ENCODE measurements around the gene BCL7C.

DNA sequence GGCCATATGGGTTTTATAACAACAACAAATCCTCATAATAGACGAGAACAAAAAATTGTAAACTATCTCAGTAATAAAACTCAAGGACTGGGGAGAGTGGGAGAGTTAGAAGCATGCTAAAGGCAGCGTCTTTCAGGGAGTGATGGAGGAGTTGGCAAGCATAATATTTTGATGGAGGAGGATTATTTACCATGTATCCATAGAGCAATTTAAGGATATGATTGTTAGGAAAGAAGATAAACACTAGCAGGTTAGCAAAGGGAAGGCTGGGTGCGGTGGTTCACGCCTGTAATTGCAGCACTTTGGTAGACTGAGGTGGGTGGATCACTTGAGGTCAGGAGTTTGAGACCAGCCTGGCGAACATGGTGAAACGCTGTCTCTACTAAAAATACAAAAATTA, 27.8 kb downstream of the BCL7C start:
- TF ChIP-seq POLR2AphosphoS5 (IDR thresholded peaks at IDR 0.05; ENCODE audit: borderline replicate concordance, low read depth, low read length) (no peak), EZH2 (IDR thresholded peaks at IDR 0.05) (no peak)
